Measurements from ENCODE around the gene LITAF. TPM values are rescaled to one million over a fixed set of nuclear protein-coding genes. Genes with fewer than 3 reads are reported as not detected.

Gene LITAF
- polyA plus RNA-seq, 1 donor (not counting 4 experiments of a cell fraction or from before 2014, with no cell fraction given), result 85.4 TPM

- Histone ChIP-seq H3K4me3 (ENCODE audit: control insufficient read depth in 2 of 3, extremely low read depth in 1 of 3, insufficient read depth in 2 of 3, low read depth in 1 of 3, low read length in 3 of 3) (no peak overlapping the region), H3K27ac (ENCODE audit: control insufficient read depth, insufficient read depth, low read length) (no peak overlapping the region), H2AFZ (ENCODE audit: control insufficient read depth, low read length) (no peak overlapping the region), H3K27me3 (ENCODE audit: control insufficient read depth, extremely low read depth, insufficient read depth, low read length) (no peaks in the 10 kb centered on the region), H3K9ac (ENCODE audit: control insufficient read depth, extremely low read depth, insufficient read depth, low read length) (no peak overlapping the region), H3K79me2 (ENCODE audit: control insufficient read depth, insufficient read depth, low read length) (no peaks in the 10 kb centered on the region), H3K36me3 (ENCODE audit: control insufficient read depth in 2 of 2, extremely low read depth in 1 of 2, insufficient read depth in 2 of 2, low read length in 2 of 2) (no peaks in the 10 kb centered on the region), H3K9me1 (ENCODE audit: control insufficient read depth, extremely low read depth, insufficient read depth, low read length) (no peaks in the 10 kb centered on the region), H3K4me2 (ENCODE audit: control insufficient read depth, extremely low read depth, insufficient read depth, low read depth, low read length) (no peak overlapping the region), H3K4me1 (ENCODE audit: control insufficient read depth, extremely low read depth, insufficient read depth, low read length) (peaks cover 10% of the 10 kb centered on the region), H4K20me1 (ENCODE audit: control insufficient read depth, extremely low read depth, insufficient read depth, low read length) (no peaks in the 10 kb centered on the region), H3K9me3 (ENCODE audit: control insufficient read depth, low read depth, low read length) (no peaks in the 10 kb centered on the region)
- no peak for TF ChIP-seq CTCF (optimal IDR thresholded peaks at IDR 0.05 in 1 of 3, IDR thresholded peaks at IDR 0.05 in 1 of 3, conservative IDR thresholded peaks at IDR 0.05 in 1 of 3; ENCODE audit: extremely low read depth in 1 of 3, insufficient read depth in 2 of 3, low read length in 3 of 3)
- no peak for TF ChIP-seq EZH2 (IDR thresholded peaks at IDR 0.05; ENCODE audit: low read length)
- DNase-seq (ENCODE audit: low read depth, low spot score) (no peak), FAIRE-seq (no peak)
- dilution Hi-C loops (cut with MboI; ENCODE audit: extremely low pct_ligation_motif_present, low sequenced_read_pairs), result no loop called here
These were observed 50.4 kb downstream of the LITAF start for GRCh38 chr16:11536104-11536866.

- H3K4me3 ChIP-seq (ENCODE audit: control insufficient read depth in 2 of 3, extremely low read depth in 1 of 3, insufficient read depth in 2 of 3, low read depth in 1 of 3, low read length in 3 of 3), result no peak overlapping the region
- H3K27me3 ChIP-seq (ENCODE audit: control insufficient read depth, extremely low read depth, insufficient read depth, low read length), result no peaks in the 10 kb centered on the region
- DNase-seq (ENCODE audit: low read depth, low spot score) (peak; percentile 25), FAIRE-seq (peak; percentile 64)
- TF ChIP-seq EZH2 (IDR thresholded peaks at IDR 0.05; ENCODE audit: low read length), result no peak
- no peak for TF ChIP-seq CTCF (optimal IDR thresholded peaks at IDR 0.05 in 1 of 3, IDR thresholded peaks at IDR 0.05 in 1 of 3, conservative IDR thresholded peaks at IDR 0.05 in 1 of 3; ENCODE audit: extremely low read depth in 1 of 3, insufficient read depth in 2 of 3, low read length in 3 of 3)
- H2AFZ ChIP-seq (ENCODE audit: control insufficient read depth, low read length), result no peak overlapping the region
- H3K9me1 ChIP-seq (ENCODE audit: control insufficient read depth, extremely low read depth, insufficient read depth, low read length), result no peaks in the 10 kb centered on the region
- no peak overlapping the region for H3K9ac ChIP-seq (ENCODE audit: control insufficient read depth, extremely low read depth, insufficient read depth, low read length)
- H4K20me1 ChIP-seq (ENCODE audit: control insufficient read depth, extremely low read depth, insufficient read depth, low read length), result no peaks in the 10 kb centered on the region
- no peaks in the 10 kb centered on the region for H3K9me3 ChIP-seq (ENCODE audit: control insufficient read depth, low read depth, low read length)
- no peaks in the 10 kb centered on the region for H3K79me2 ChIP-seq (ENCODE audit: control insufficient read depth, insufficient read depth, low read length)
- no peaks in the 10 kb centered on the region for H3K36me3 ChIP-seq (ENCODE audit: control insufficient read depth in 2 of 2, extremely low read depth in 1 of 2, insufficient read depth in 2 of 2, low read length in 2 of 2)
- no peak overlapping the region for H3K27ac ChIP-seq (ENCODE audit: control insufficient read depth, insufficient read depth, low read length)
- no peak overlapping the region for H3K4me2 ChIP-seq (ENCODE audit: control insufficient read depth, extremely low read depth, insufficient read depth, low read depth, low read length)
- peaks cover 10% of the 10 kb centered on the region for H3K4me1 ChIP-seq (ENCODE audit: control insufficient read depth, extremely low read depth, insufficient read depth, low read length)
- dilution Hi-C loops (cut with MboI; ENCODE audit: extremely low pct_ligation_motif_present, low sequenced_read_pairs), result no loop called here
These were observed 51.2 kb downstream of the LITAF start for GRCh38 chr16:11535494-11535893.

Data from keratinocyte (primary cell).